HFFc6 (cell line): ENCODE data around the gene CES5A. TPM values are rescaled to one million over a fixed set of nuclear protein-coding genes. Genes with fewer than 3 reads are reported as not detected.

ENCODE experiments used
- DNase-seq: peaks from one replicate; pipeline ENCODE4 v3.0.0-alpha.2; 2018
- H3K27ac Mint-ChIP-seq: 2 replicates; pipeline ENCODE4 v1.8.0; 2020; ENCODE audit warnings: mild to moderate bottlenecking, mixed read lengths
- H3K27me3 Mint-ChIP-seq: 2 replicates; pipeline ENCODE4 v1.8.0; 2021; ENCODE audit warnings: mild to moderate bottlenecking, moderate library complexity, mixed read lengths; ENCODE audit not compliant: insufficient read depth
- H3K36me3 Mint-ChIP-seq: 2 replicates; pipeline ENCODE4 v1.8.0; 2021; ENCODE audit warnings: low read depth, mixed read lengths
- H3K4me1 Mint-ChIP-seq: 2 replicates; pipeline ENCODE4 v1.8.0; 2020; ENCODE audit warnings: low read depth, mixed read lengths
- H3K4me3 Mint-ChIP-seq: 2 replicates; pipeline ENCODE4 v1.8.0; 2020; ENCODE audit warnings: mild to moderate bottlenecking, moderate library complexity, mixed read lengths
- H3K9me3 Mint-ChIP-seq: 2 replicates; pipeline ENCODE4 v1.8.0; 2020; ENCODE audit warnings: mild to moderate bottlenecking, mixed read lengths
- total RNA-seq, 6 experiments: library from RNA; stranded (reverse); fragmentation: NEBNext Ultra II Directional; extraction: Animal tissue kit (Norgen Biotek cat#: 25700); gene quantifications; 2 replicates in 1 of 6; 3 replicates in 5 of 6; pipeline ENCODE4 v1.2.3, GENCODE V29; 2021
- TF ChIP-seq, protein P1 (sequence below): fragments of 200-600 bp; sonication (generic); IDR thresholded peaks from 2 replicates; pipeline ENCODE4 v1.5.0; 2021; ENCODE audit warnings: antibody characterized with exemption, mild to moderate bottlenecking

The CES5A gene
- total RNA-seq, 6 experiments from 2014 or later: not detected

DNA sequence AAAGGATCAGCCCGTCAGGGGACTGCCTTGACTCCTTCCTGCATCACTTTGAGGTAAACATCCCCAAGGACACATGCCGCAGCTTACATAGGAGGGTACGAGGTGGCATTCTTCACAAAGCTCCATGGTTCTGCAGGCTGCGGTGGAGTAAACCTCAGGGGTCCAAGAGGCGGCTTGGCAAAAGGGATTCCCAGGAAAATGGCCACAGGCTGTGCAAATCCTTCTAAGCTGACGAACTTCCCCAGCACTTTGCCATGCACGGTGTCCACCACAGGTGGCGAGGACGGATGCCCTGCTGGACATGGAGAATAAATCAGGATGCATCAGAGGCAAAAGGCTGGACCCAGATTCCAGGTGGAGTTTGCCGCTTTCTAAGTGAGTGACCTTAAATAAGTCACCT, 46.5 kb downstream of the CES5A start:
- no peaks in the 10 kb centered on the region for H3K9me3 Mint-ChIP-seq
- no peak overlapping the region for H3K27ac Mint-ChIP-seq
- no peak overlapping the region for H3K4me3 Mint-ChIP-seq
- no peaks in the 10 kb centered on the region for H3K36me3 Mint-ChIP-seq
- peaks cover 10% of the 10 kb centered on the region for H3K27me3 Mint-ChIP-seq
- DNase-seq: no peak
- H3K4me1 Mint-ChIP-seq: no peaks in the 10 kb centered on the region
- TF ChIP-seq, protein P1, sequence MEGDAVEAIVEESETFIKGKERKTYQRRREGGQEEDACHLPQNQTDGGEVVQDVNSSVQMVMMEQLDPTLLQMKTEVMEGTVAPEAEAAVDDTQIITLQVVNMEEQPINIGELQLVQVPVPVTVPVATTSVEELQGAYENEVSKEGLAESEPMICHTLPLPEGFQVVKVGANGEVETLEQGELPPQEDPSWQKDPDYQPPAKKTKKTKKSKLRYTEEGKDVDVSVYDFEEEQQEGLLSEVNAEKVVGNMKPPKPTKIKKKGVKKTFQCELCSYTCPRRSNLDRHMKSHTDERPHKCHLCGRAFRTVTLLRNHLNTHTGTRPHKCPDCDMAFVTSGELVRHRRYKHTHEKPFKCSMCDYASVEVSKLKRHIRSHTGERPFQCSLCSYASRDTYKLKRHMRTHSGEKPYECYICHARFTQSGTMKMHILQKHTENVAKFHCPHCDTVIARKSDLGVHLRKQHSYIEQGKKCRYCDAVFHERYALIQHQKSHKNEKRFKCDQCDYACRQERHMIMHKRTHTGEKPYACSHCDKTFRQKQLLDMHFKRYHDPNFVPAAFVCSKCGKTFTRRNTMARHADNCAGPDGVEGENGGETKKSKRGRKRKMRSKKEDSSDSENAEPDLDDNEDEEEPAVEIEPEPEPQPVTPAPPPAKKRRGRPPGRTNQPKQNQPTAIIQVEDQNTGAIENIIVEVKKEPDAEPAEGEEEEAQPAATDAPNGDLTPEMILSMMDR: no peak

DNA sequence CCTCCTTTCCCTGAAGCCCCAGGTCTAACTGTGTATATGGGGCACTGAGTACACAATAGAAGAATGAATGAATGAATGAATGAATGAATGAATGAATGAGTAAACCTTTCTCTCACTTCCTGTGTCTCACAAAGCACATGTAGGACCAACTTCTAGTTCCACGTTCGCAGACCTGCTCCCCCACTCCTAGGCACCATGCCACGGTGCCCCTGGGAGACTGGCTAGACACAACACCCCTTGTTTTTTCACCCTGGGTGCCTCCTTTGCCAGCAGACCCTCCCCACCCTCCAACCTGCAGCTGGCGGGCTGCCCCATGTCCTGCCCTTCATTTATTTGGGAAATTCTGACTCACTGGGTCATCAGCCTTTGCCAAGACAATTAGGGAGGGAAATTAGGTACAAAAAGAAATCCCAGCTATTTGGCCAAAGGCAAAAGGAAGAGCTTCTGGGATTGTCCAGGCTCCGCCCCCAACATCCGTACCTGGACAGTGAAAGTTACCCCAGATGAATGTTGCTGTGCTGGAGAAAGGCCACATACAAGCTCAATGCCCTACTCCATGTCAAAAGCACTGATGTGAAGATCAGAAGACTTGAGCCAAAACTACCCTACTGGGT, 50.0 kb downstream of the CES5A start:
- DNase-seq: no peak
- peaks cover 3% of the 10 kb centered on the region; the same call in 1 of the 2 replicates for H3K27me3 Mint-ChIP-seq

DNA sequence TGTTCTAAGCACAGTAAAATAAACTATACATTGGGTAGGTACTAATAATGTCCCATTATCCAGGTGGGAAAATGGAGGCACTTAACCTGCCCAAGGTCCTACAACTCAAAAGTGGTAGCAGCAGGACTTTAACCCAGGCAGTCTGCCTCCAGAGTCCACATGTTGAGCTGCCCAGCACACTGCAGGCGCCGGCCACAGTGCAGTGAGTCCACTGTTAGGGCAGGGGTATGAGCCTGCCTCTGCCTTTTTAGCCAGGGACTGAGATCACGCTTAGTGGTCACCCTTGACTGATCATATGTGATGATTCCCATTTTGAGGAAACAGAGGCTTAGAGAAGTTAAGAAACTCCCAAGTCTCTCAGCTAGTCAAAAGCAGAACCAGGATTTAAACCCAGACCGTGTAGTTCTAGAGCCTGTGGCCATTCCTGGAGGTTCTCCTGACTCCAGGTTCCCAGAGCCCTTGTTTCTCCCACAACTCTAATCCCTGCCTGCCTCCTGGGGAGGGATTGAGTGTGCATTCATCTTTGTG, 50.6 kb downstream of the CES5A start:
- Mint-ChIP-seq H3K9me3 (peaks cover 5% of the 10 kb centered on the region), H3K4me3 (no peak overlapping the region), H3K36me3 (no peaks in the 10 kb centered on the region), H3K4me1 (no peaks in the 10 kb centered on the region), H3K27ac (no peak overlapping the region), H3K27me3 (peaks cover 3% of the 10 kb centered on the region; the same call in 1 of the 2 replicates)
- TF ChIP-seq, protein P1: no peak
- no peak for DNase-seq

More for the DNA sequence above, 50.0 kb downstream of the CES5A start:
- Mint-ChIP-seq H3K9me3 (peaks cover 5% of the 10 kb centered on the region), H3K27ac (no peak overlapping the region), H3K4me1 (no peaks in the 10 kb centered on the region), H3K36me3 (no peaks in the 10 kb centered on the region), H3K4me3 (no peak overlapping the region)
- TF ChIP-seq, protein P1: no peak

DNA sequence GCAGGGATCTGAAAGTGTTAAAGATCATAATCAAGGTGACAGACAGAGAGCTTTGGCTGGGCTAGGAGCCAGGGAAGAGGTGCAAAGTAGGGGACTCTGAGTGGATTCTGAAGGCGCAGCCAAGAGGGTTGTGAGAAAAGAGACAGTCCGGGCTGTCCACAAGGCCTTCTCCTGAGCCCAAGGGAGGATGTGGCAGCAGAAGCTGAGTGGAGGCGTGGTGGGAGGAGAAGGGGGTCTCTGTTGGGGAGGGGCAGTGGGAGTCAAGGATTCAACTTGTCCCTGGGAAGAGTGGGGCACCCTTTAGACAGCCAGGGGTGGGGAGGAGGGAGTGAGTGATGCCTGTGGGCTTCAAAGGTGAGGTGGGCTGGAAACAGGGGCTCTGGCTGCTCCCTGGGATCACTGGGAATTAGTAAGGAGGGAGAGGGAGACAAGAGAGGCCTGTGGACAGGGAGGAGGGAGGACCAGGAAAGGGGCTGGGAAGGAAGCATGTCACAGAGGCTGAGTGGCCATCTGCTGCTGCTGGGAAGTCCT, 52.8 kb downstream of the CES5A start:
- Mint-ChIP-seq H3K27ac (no peak overlapping the region), H3K4me3 (no peak overlapping the region), H3K4me1 (no peaks in the 10 kb centered on the region), H3K36me3 (no peaks in the 10 kb centered on the region), H3K27me3 (peaks cover 4% of the 10 kb centered on the region), H3K9me3 (peaks cover 5% of the 10 kb centered on the region)
- DNase-seq: no peak
- TF ChIP-seq, protein P1: no peak

DNA sequence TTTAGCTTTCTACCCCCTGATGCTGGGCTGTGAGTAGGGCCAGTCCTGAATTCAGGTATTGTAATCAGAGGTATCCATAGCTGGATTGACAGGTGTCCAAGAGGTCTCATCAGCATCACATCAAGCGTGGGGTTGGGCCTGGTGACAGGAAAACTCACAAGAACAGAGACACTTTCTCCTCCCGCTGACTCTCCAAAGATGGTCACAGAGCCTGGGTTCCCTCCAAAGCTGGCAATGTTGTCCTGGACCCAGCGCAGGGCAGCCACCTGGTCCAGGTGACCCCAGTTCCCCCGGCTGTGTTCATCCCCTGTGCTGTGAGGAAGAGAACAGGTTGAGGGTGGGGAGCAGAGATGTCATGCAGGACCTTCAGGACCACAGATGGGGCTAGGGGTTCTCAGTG, 54.0 kb downstream of the CES5A start:
- Mint-ChIP-seq H3K27me3 (peaks cover 4% of the 10 kb centered on the region), H3K4me3 (no peak overlapping the region), H3K9me3 (peaks cover 5% of the 10 kb centered on the region), H3K4me1 (no peaks in the 10 kb centered on the region), H3K36me3 (no peaks in the 10 kb centered on the region), H3K27ac (no peak overlapping the region)
- no peak for DNase-seq
- TF ChIP-seq, protein P1: no peak
